Tibial nerve (tissue), 4 donors: ENCODE results near the gene CFAP92.

ENCODE experiments used
- EP300 ChIP-seq, 2 donors: sonication (generic); formaldehyde crosslinking; IDR thresholded peaks; one replicate each; pipeline ENCODE4 v1.6.1; 2017; ENCODE audit warnings: antibody characterized with exemption in 2 of 2, mild to moderate bottlenecking in 1 of 2
- POLR2A ChIP-seq, 2 donors: fragments of 450-650 bp; IDR thresholded peaks; one replicate each; pipeline ENCODE4 v1.6.1; 2017; ENCODE audit warnings: antibody characterized with exemption in 2 of 2, mild to moderate bottlenecking in 2 of 2, moderate library complexity in 2 of 2
- TF ChIP-seq, protein P1 (sequence below), 5 experiments: fragments of 200-600 bp in 3 of 5; fragments of 450-650 bp in 2 of 5; sonication (generic) in 3 of 5; IDR thresholded peaks; one replicate each; pipeline ENCODE4 v1.5.1; 2016 to 2019; ENCODE audit warnings: antibody characterized with exemption in 5 of 5, mild to moderate bottlenecking in 3 of 5, moderate library complexity in 2 of 5

DNA sequence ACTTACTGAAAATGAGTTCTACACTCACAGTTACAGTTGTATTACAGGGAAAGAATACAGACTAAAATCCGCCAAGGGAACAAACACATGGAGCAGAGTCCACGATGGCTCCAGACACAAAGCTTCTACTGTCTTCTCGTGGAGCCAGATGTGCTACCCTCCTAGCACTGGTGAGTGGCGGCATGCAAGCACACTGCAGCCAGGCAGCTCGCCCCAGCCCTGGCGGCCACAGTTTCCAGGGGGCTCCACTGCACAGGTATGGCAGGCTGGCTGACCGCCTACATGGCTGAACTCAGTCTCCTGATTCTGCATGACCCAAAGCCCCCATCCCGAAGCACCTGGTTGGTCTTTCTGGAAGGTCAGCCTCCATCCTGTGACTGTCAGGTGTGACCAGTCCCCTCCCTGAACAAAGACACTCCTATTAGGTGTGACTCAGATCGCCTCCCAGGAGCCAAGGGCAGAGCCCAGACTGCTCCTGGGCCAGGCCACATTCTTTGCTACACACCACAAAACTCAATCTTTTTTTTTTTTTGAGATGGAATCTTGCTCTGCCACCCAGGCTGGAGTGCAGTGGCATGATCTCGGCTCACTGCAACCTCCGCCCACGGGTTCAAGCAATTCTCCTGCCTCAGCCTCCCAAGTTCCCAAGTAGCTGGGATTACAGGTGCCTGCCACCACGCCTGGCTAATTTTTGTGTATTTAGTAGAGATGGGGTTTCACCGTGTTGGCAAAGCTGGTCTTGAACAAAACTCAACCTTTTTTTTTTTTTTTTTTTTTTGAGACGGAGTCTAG is 51.5 kb downstream of the CFAP92 start:
- TF ChIP-seq, protein P1, sequence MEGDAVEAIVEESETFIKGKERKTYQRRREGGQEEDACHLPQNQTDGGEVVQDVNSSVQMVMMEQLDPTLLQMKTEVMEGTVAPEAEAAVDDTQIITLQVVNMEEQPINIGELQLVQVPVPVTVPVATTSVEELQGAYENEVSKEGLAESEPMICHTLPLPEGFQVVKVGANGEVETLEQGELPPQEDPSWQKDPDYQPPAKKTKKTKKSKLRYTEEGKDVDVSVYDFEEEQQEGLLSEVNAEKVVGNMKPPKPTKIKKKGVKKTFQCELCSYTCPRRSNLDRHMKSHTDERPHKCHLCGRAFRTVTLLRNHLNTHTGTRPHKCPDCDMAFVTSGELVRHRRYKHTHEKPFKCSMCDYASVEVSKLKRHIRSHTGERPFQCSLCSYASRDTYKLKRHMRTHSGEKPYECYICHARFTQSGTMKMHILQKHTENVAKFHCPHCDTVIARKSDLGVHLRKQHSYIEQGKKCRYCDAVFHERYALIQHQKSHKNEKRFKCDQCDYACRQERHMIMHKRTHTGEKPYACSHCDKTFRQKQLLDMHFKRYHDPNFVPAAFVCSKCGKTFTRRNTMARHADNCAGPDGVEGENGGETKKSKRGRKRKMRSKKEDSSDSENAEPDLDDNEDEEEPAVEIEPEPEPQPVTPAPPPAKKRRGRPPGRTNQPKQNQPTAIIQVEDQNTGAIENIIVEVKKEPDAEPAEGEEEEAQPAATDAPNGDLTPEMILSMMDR (IDR thresholded peaks at IDR 0.05) = no peak
- no peak for TF ChIP-seq POLR2A (IDR thresholded peaks at IDR 0.05)
- TF ChIP-seq EP300 (IDR thresholded peaks at IDR 0.05) = no peak
